ENCODE data around the gene FADS2.

DNA sequence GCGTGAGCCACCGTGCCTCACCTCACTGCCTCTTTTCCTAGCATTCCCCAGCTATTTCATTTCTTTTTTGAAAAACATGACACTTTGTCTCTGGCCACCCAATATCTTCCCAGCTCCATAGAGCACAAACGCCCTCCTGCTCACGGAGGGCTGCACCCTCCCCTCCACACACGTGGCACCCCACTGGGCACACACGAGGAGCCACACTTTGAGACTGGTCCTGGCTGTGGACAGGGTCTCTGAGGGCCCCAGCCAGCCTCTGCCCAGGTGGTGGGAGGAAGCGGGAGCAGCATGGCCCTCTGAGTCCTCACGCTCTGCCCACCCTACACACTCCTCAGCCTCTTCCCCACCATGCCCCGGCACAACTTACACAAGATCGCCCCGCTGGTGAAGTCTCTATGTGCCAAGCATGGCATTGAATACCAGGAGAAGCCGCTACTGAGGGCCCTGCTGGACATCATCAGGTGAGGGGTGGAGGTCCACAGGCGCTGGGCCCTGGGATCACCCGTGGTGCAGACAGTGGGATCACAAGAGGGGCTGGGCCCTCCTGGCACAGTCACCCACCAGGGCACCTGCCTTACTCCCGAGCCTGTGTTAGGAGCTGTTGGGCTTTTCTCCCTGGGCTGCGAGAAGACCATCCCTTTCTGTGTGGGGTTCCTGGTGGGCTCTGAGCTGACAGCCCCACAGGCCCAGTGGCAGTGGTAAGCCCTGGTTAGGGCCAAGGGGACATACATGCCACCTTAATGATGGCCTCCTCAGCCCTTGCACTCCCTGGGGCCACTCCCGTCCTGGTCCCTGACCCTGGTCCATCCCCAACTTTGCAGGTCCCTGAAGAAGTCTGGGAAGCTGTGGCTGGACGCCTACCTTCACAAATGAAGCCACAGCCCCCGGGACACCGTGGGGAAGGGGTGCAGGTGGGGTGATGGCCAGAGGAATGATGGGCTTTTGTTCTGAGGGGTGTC, 37.0 kb downstream of the FADS2 start:
- TF ChIP-seq, protein P1, sequence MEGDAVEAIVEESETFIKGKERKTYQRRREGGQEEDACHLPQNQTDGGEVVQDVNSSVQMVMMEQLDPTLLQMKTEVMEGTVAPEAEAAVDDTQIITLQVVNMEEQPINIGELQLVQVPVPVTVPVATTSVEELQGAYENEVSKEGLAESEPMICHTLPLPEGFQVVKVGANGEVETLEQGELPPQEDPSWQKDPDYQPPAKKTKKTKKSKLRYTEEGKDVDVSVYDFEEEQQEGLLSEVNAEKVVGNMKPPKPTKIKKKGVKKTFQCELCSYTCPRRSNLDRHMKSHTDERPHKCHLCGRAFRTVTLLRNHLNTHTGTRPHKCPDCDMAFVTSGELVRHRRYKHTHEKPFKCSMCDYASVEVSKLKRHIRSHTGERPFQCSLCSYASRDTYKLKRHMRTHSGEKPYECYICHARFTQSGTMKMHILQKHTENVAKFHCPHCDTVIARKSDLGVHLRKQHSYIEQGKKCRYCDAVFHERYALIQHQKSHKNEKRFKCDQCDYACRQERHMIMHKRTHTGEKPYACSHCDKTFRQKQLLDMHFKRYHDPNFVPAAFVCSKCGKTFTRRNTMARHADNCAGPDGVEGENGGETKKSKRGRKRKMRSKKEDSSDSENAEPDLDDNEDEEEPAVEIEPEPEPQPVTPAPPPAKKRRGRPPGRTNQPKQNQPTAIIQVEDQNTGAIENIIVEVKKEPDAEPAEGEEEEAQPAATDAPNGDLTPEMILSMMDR (IDR thresholded peaks at IDR 0.05; ENCODE audit: poor library complexity, severe bottlenecking) = no peak
- no peak for TF ChIP-seq POLR2AphosphoS5 (IDR thresholded peaks at IDR 0.05)
- no peak for TF ChIP-seq SMC3 (conservative IDR thresholded peaks at IDR 0.05; ENCODE audit: poor library complexity)
